Fibroblast of lung (primary cell): ENCODE results near the gene BCAR3.

Experiments
- CTCF ChIP-seq, 2 donors: IDR thresholded peaks in 1 of 2; conservative IDR thresholded peaks in 1 of 2; 1 replicate in 1 of 2; 2 replicates in 1 of 2; pipeline ENCODE4 v1.5.1; 2011 to 2012; ENCODE audit warnings: low read length in 2 of 2, control low read depth in 1 of 2, inconsistent platforms in 1 of 2, low read depth in 1 of 2, mild to moderate bottlenecking in 1 of 2
- EZH2 ChIP-seq: IDR thresholded peaks from 2 replicates; pipeline ENCODE4 v1.5.1; 2012; ENCODE audit warnings: low read length, control low read depth, mild to moderate bottlenecking; ENCODE audit errors: missing control alignments

- no peak for TF ChIP-seq CTCF (conservative IDR thresholded peaks at IDR 0.05 in 1 of 2, IDR thresholded peaks at IDR 0.05 in 1 of 2; ENCODE audit: low read depth in 1 of 2, low read length in 2 of 2)
- no peak for TF ChIP-seq EZH2
Measured at GRCh38 chr1:93588206-93588605, 93.4 kb downstream of the BCAR3 start.
